Endodermal cell (in vitro differentiated cells): ENCODE measurements around the gene RRAS. TPM values are rescaled to one million over a fixed set of nuclear protein-coding genes. Genes with fewer than 3 reads are reported as not detected.

Experiments
- DNase-seq: peaks from one replicate; pipeline ENCODE4 v3.0.0-alpha.2; 2017
- H3K27ac ChIP-seq: 2 replicates; pipeline ENCODE4 v1.5.1; 2013; ENCODE audit warnings: mild to moderate bottlenecking, low read depth, low read length, moderate library complexity
- H3K27me3 ChIP-seq: 2 replicates; pipeline ENCODE4 v1.6.1; 2013; ENCODE audit warnings: mild to moderate bottlenecking, low read length, moderate library complexity; ENCODE audit not compliant: insufficient read depth, control insufficient read depth, poor library complexity, severe bottlenecking
- H3K36me3 ChIP-seq: 2 replicates; pipeline ENCODE4 v1.7.0; 2013; ENCODE audit warnings: mild to moderate bottlenecking, low read length, moderate library complexity; ENCODE audit not compliant: control insufficient read depth, insufficient read depth
- H3K4me1 ChIP-seq: one replicate; pipeline ENCODE4 v1.7.0; 2013; ENCODE audit warnings: low read length; ENCODE audit not compliant: control insufficient read depth, insufficient read depth
- H3K4me3 ChIP-seq: 2 replicates; pipeline ENCODE4 v1.5.1; 2013; ENCODE audit warnings: mild to moderate bottlenecking, low read length, moderate library complexity
- H3K9ac ChIP-seq: 2 replicates; pipeline ENCODE4 v1.6.1; 2013; ENCODE audit warnings: mild to moderate bottlenecking, low read length, moderate library complexity; ENCODE audit not compliant: poor library complexity, severe bottlenecking; ENCODE audit errors: extremely low read depth
- H3K9me3 ChIP-seq: 2 replicates; pipeline ENCODE4 v1.6.1; 2013; ENCODE audit warnings: mild to moderate bottlenecking, low read length, moderate library complexity; ENCODE audit not compliant: control insufficient read depth
- H3K27ac Mint-ChIP-seq: 2 replicates; pipeline ENCODE4 v1.8.0; 2020; ENCODE audit warnings: mixed read lengths
- H3K27me3 Mint-ChIP-seq: 2 replicates; pipeline ENCODE4 v1.8.0; 2021; ENCODE audit warnings: mild to moderate bottlenecking, mixed read lengths; ENCODE audit not compliant: insufficient read depth
- H3K36me3 Mint-ChIP-seq: 2 replicates; pipeline ENCODE4 v1.8.0; 2020; ENCODE audit warnings: low read depth, mixed read lengths
- H3K4me1 Mint-ChIP-seq: 2 replicates; pipeline ENCODE4 v1.8.0; 2020; ENCODE audit warnings: mixed read lengths
- H3K4me3 Mint-ChIP-seq: 2 replicates; pipeline ENCODE4 v1.8.0; 2020; ENCODE audit warnings: mild to moderate bottlenecking, moderate library complexity, mixed read lengths
- H3K9me3 Mint-ChIP-seq: 2 replicates; pipeline ENCODE4 v1.8.0; 2020; ENCODE audit warnings: mild to moderate bottlenecking, mixed read lengths
- CTCF ChIP-seq: fragments of 200-600 bp; sonication (generic); conservative IDR thresholded peaks from 2 replicates; pipeline ENCODE4 v1.5.0; 2021; ENCODE audit warnings: antibody characterized with exemption, mild to moderate bottlenecking
- WGBS, 2 experiments: methylation state at CpG; one replicate each; pipeline versions ENCODE4 v1.1.5 to v1.1.7; 2013; ENCODE audit warnings: missing lambda C conversion rate in 2 of 2, mixed read lengths in 1 of 2; ENCODE audit not compliant: insufficient coverage in 1 of 2, insufficient read length in 1 of 2; 5-methylcytosine and 5-hydroxymethylcytosine counted together
- total RNA-seq, 2 donors: library from RNA; stranded (reverse); fragmentation: NEBNext Ultra II Directional in 1 of 2; extraction: Animal tissue kit (Norgen Biotek cat#: 25700) in 1 of 2; gene quantifications; 2 replicates in 1 of 2; 3 replicates in 1 of 2; pipeline ENCODE4 v1.2.1, GENCODE V29; 2021

The RRAS gene
- total RNA-seq, 2 donors from 2014 or later: 5.8 to 7.3 TPM

GRCh38 chr19:49658566-49659442 is 18.9 kb upstream of the RRAS start:
- 89 to 97% methylated on average over 7 to 12 of the region's 12 CpGs for WGBS, 2 experiments
- no peaks in the 10 kb centered on the region for H3K4me1 ChIP-seq
- H3K9me3 Mint-ChIP-seq: peaks cover 9% of the 10 kb centered on the region
- no peak for DNase-seq
- no peak overlapping the region for H3K4me3 Mint-ChIP-seq
- no peak overlapping the region for H3K4me3 ChIP-seq
- peaks cover 85% of the 10 kb centered on the region for H3K36me3 Mint-ChIP-seq
- no peaks in the 10 kb centered on the region for H3K27me3 Mint-ChIP-seq
- no peak for TF ChIP-seq CTCF
- no peak overlapping the region for H3K27ac Mint-ChIP-seq
- no peaks in the 10 kb centered on the region for H3K27me3 ChIP-seq
- no peaks in the 10 kb centered on the region for H3K4me1 Mint-ChIP-seq
- H3K9me3 ChIP-seq: peaks cover 10% of the 10 kb centered on the region
- no peak overlapping the region for H3K27ac ChIP-seq
- H3K9ac ChIP-seq: no peak overlapping the region
- peaks cover 84% of the 10 kb centered on the region for H3K36me3 ChIP-seq

GRCh38 chr19:49658139-49658517 is 18.2 kb upstream of the RRAS start:
- Histone ChIP-seq H3K9me3 (peaks cover 10% of the 10 kb centered on the region), H3K27ac (no peak overlapping the region), H3K27me3 (no peaks in the 10 kb centered on the region), H3K9ac (no peak overlapping the region), H3K4me1 (no peaks in the 10 kb centered on the region), H3K4me3 (no peak overlapping the region), H3K36me3 (peaks cover 86% of the 10 kb centered on the region)
- H3K36me3 Mint-ChIP-seq: peaks cover 88% of the 10 kb centered on the region
- no peak for DNase-seq
- no peaks in the 10 kb centered on the region for H3K4me1 Mint-ChIP-seq
- TF ChIP-seq CTCF: no peak
- 95 to 97% methylated on average over 10 to 15 of the region's 15 CpGs for WGBS, 2 experiments
- H3K9me3 Mint-ChIP-seq: peaks cover 9% of the 10 kb centered on the region
- H3K27ac Mint-ChIP-seq: no peak overlapping the region
- H3K27me3 Mint-ChIP-seq: no peaks in the 10 kb centered on the region
- no peak overlapping the region for H3K4me3 Mint-ChIP-seq

- Histone ChIP-seq H3K4me1 (no peaks in the 10 kb centered on the region), H3K4me3 (no peak overlapping the region), H3K27me3 (no peaks in the 10 kb centered on the region), H3K36me3 (peaks cover 86% of the 10 kb centered on the region), H3K9me3 (peaks cover 10% of the 10 kb centered on the region), H3K27ac (no peak overlapping the region), H3K9ac (no peak overlapping the region)
- no peak for TF ChIP-seq CTCF
- Mint-ChIP-seq H3K27me3 (no peaks in the 10 kb centered on the region), H3K9me3 (peaks cover 9% of the 10 kb centered on the region), H3K27ac (no peak overlapping the region), H3K4me3 (no peak overlapping the region), H3K36me3 (peaks cover 87% of the 10 kb centered on the region), H3K4me1 (no peaks in the 10 kb centered on the region)
- no peak for DNase-seq
- 93 to 95% methylated on average over 10 to 22 of the region's 22 CpGs for WGBS, 2 experiments
These were observed 17.7 kb upstream of the RRAS start for GRCh38 chr19:49657493-49658138.
